Middle frontal gyrus (tissue), 1 donor: Measurements from ENCODE around the gene SLC39A9.
A peak's percentile ranks its signal among the peaks of the same experiment; 100 is the strongest.

Source experiments
- DNase-seq: peaks from one replicate; pipeline ENCODE4 v3.0.0-alpha.2; 2015; ENCODE audit warnings: low spot score; ENCODE audit errors: extremely low spot score

Gene SLC39A9

GRCh38 chr14:69398053-69398817, at the start of gene SLC39A9, which contains the start of gene ERH:
Gene SLC39A9, plus strand, starts transcription at chr14:69398692. Its CDS starts 678 bp downstream, at chr14:69399370.
Gene ERH, minus strand, starts transcription at chr14:69398299. Its CDS starts 66 bp downstream, at chr14:69398233.
- DNase-seq = peak; percentile 94

DNA sequence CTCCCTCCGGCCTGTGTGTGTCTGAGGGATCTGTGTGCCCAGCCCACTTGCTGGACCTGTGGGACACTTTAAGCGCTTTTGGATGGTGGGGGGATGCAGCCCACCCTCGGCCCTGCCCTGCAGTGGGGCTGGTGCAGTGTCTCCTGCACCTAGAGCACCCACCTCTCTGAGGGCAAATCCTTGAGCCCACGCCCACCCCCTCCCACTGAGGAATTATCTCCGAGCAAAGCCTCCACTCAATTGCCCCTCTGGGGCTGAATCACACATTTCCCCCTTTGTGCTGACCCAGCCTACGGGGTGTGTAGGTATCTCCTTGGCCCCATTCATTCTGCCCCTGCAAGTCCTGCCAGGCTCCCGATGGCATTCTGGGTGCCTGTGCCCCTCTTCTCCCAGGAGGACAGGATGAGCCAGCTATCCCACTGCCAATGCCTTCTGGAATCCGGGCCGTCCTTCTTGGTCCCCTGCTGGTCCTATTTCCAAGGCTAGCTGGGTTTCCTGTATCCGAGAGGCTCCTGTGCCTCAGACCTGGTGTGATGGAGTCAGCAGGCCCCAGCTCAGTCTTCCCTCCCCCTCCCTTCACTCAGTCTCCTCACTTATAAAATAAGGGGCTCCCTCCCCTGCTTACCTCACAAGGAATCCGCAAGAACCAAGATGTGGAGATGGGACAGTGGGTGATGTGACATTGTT, 49.3 kb upstream of the SLC39A9 start:
- no peak for DNase-seq

GRCh38 chr14:69350892-69351291, 47.6 kb upstream of the SLC39A9 start:
- no peak for DNase-seq

DNA sequence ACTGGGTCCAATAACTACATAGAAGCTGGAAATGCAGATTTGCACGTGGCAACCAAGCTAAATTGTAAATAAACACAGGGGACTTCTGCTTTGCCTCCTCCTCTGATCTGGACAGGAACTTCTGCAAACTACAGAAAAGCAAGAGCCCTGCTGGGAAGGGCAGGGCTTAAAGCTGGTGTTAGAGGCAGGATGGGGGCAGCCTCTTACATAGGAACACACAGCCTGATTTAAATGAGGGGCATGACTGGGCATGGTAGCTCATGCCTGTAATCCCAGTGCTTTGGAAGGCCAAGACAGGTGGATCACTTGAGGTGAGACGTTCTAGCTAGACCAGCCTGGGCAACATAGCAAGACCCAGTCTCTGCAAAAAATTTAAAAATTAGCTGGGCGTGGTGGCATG, 47.1 kb upstream of the SLC39A9 start:
- no peak for DNase-seq

- no peak for DNase-seq
Measured at GRCh38 chr14:69351911-69352310, 46.6 kb upstream of the SLC39A9 start.

- no peak for DNase-seq
Measured at GRCh38 chr14:69353168-69353567, 45.3 kb upstream of the SLC39A9 start.

DNA sequence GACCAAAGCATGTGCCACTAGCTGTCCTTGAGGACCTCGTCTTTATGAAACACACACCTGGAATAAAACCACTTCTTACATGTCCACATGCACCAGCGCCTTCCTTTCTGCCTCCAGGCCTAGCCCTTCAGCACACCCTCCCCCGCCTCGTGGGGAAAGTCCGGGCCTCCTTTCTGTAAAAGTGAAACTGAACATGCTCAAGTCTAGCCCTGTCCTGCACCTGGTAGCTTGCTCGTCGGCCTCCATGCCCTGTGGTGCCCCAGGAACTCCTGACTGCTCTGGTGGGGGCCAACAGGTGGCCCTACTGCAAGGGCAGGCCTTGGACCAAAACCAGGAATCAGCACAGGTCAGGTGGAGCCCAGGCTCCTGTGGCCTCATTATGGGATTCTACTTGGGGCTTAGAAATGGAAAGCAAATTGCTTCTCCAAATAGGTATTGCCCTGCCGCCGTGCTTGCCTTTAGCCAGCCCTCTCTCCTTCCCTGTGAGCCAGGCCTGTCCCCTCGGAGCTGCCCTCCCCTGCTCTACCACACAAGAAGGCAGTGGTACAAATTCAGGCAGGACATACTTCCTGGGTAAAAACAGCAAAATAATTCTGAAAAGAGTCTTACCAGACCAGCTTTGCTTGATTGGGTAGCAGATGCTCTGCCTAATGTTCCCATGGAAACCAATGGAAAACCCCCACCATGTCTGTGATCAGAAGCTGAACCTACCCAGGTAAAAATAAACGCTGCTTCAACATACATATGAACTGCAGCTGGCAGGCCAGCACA, 43.9 kb upstream of the SLC39A9 start:
- DNase-seq = no peak

- no peak for DNase-seq
Measured at GRCh38 chr14:69355154-69355597, 43.3 kb upstream of the SLC39A9 start.

DNA sequence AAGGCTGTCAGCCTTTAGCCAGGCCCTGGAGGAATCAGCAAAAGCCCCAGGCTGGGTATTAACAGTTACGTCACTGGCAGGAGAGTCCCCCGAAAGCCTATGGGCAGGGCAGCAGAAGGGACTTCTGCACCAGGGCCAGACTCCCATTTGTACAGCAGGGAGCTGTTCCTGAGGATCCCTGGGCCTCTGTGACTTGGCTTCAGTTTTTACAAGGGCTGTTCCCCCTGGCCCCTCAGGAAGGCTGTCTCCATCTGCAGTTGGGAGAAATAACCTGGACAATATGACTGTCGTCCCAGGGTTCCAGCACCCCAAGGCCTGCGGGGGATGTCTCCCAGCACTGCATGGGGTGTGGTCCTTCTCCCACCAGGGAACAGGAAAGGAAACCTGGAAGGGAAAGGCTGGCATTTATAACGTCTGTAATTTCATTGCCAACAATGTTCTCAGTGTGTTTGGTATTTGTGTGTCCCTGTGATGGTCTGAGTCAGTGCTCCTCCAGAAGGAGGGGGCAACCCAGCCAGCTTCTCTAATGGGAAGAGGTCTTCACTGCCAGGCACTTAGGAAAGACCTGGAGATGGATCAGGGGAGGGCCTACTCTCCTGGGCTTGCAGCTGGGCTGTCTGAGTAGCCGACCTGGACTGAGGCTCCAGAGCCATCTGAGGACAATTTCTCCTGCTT, 42.7 kb upstream of the SLC39A9 start:
- no peak for DNase-seq

- DNase-seq = no peak
Measured at GRCh38 chr14:69356903-69357543, 41.5 kb upstream of the SLC39A9 start.

DNA sequence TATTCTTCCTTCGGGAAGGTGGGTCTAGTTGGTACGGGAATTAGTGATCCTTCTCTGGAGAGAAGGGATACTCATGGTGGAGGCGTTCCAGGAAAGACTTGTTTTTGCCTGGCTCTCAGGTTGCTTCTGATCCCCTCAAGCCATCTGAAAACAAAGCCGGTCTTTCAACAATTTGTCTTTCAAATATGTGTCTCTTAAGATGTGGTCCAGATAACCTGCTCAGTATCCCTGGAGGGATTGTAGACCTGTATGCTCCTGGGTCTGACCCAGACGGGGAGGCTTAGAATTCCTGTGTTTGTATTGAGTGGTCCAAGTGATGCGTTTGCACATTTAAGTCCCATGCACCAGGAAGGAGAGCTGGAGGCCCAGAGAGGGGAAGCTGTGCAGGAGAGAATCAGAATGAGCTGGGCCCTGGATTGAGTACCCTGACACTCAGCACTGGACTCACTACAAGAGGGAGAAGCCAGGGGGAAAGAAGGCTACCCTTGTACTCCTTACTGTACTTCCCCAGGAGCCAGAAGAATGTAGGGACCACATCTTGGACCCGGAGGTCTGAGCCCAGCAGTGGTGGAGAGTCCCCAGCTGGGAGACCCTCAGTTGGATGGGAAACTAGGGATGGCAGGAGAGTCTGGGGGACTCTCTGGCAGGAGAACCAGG, 40.8 kb upstream of the SLC39A9 start:
- no peak for DNase-seq

DNA sequence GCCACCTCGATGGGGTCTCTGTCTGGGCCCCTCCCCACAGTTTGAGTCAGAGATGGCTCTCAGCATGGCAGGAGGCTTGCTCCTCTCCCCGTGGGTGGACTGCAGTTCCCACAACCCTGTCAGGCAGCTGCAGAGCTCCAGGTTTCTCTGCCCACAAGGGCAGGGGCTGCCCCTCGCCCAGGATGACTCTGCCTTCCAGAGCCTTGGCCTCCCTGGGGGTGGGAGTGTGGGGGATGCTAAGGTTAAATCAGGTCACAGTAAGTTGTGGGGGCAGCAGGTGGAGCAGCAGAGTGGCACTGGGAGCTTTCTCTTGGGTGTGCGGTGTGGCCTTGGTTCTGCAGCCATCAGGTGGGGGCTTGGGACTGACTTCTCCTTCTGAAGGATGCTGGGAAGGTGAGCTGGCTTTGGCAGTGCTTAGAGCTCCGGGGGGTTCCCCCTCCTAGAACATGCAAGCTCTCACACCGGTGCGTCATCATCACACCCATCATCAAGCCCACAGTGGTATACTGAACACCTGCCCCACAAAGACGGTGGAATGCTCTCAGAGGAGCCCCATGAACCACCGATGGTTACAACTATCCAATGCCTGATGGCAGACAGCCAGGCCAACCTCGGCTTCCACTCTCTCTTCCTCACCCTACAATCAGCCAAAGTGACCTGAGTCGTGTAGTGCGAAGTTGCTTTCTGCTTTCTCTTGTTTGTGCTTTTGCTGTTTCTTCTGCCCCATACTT, 40.1 kb upstream of the SLC39A9 start:
- DNase-seq = no peak

GRCh38 chr14:69358966-69359365, 39.5 kb upstream of the SLC39A9 start:
- no peak for DNase-seq

GRCh38 chr14:69360438-69361108, 37.9 kb upstream of the SLC39A9 start:
- no peak for DNase-seq

- DNase-seq = no peak
Measured at GRCh38 chr14:69363055-69363454, 35.4 kb upstream of the SLC39A9 start.

GRCh38 chr14:69363964-69364363, 34.5 kb upstream of the SLC39A9 start:
- no peak for DNase-seq

GRCh38 chr14:69364378-69364777, 34.1 kb upstream of the SLC39A9 start:
- no peak for DNase-seq

DNA sequence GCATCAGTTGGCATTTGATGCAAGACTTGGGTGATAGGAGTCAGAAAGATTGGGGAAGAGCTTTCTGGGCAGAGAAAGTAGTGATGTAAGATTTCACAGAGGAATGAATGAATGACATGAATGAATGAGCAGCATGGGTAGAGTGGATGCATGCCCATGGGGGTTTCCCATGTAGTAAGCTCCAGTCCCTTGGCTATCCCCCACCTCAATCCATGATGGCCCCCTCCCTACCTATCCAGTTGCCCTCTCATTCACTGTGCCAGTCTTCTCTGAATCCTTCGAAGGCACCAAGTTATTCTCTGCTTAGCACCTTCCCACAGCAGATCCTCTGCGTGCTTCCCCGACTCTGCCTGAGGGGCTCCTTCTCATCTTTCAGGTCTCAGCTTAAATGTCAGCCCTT, 32.4 kb upstream of the SLC39A9 start:
- DNase-seq = no peak

DNA sequence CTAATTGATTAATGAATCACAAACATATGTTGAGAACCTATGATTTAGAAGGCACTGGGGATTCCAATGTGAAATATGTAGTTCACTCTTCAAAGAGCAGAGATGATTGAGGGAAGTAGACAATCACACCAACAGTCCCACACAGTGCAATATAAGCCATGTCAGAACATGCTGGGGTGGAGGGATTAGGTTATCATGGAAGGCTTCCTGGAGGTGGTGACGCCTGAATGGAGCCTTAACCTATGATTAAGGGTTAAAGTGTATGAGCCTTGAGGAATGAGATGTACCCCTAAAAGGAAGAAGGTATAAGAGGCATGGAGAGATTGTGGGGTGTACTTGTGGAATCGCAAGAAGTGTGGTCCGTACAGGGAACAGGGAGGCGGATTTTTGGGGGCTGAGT, 31.7 kb upstream of the SLC39A9 start:
- DNase-seq = no peak
